Measurements from ENCODE around the gene OPHN1.

OPHN1 gene

GRCh38 chrX:68249401-68249831 lies 183.9 kb downstream of the OPHN1 start:
- peak; percentile 33 for DNase-seq (ENCODE audit: low spot score)

GRCh38 chrX:68238568-68238967 lies 194.7 kb downstream of the OPHN1 start:
- no peak for DNase-seq (ENCODE audit: low spot score)

DNA sequence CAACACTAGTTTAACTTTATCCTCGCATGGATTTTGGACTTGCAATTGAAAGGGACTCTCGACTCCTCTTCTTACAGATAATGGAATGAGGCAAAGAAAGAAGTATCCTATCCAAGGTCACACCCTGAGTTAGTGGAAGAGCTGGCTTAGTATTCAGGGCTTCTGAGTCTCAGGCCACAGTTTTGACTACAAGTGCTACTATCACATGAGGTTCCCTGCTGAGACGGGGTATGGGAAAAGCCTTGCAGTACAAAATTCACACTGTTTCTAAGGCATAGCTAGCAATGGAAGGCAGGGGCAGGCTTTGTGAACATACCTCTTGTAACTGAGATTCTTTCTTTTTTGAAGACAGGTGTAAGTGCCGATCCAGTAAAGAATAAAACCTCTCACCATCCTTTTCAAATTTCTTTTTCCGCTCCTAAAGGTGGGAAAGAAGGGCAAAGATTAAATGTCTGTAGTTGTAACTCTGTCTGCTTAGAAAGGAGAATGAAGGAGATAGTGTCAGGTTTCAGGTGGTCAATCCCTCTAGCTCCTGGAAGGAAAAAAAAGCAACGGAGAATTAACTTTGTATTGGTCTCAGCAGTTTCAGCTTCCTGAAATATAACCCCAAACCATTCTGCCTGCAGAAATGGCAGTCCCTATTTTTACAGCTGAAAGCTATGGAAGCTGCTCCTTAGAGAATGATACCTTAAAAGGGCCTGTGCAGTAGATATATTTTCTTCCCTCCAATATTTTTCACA lies 199.0 kb downstream of the OPHN1 start:
- DNase-seq (ENCODE audit: low spot score), result no peak

DNA sequence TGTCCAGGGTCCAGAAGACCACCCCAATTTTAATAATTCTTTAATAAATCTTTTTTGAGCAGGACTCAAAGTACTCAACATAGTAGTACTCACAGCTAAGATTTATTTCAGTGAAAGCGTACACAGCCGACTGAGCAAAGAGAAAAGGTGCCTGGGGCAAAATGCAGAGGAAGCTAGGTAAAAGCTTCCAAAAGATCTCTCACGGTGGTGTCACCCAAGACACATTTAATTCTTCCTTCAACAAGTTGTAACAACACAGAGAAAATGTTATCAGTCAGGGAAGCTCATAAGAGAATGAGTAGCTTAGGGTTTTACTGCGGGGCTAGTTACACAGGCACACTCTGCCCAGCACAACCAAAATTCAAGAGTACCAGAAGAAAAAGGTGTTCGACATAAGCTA lies 201.1 kb downstream of the OPHN1 start:
- DNase-seq (ENCODE audit: low spot score), result peak; percentile 7

- DNase-seq (ENCODE audit: low spot score), result no peak
Observed at GRCh38 chrX:68209008-68209407, 224.3 kb downstream of the OPHN1 start.

- DNase-seq (ENCODE audit: low spot score), result no peak
Observed at GRCh38 chrX:68204521-68205038, 228.7 kb downstream of the OPHN1 start.

DNA sequence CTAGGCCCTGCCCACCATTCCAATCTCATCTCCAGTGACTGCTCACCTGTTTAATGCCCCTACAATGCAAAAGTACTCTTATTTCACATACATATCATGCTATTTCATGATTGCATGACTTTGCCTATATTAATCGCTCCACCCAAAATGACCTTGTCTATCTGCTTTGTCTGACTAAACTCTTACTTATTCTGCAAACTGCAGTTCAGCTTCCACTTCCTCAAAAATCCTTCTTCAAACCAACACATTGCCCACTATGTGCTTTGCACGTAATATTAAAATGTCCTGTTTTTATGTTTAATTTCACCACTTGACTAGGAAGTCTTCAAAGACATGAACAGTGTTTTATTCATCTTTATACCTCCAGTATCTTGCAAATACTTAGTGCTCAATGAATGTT lies 229.6 kb downstream of the OPHN1 start:
- no peak for DNase-seq (ENCODE audit: low spot score)

- no peak for DNase-seq (ENCODE audit: low spot score)
Observed at GRCh38 chrX:68203211-68203610, 230.1 kb downstream of the OPHN1 start.

DNA sequence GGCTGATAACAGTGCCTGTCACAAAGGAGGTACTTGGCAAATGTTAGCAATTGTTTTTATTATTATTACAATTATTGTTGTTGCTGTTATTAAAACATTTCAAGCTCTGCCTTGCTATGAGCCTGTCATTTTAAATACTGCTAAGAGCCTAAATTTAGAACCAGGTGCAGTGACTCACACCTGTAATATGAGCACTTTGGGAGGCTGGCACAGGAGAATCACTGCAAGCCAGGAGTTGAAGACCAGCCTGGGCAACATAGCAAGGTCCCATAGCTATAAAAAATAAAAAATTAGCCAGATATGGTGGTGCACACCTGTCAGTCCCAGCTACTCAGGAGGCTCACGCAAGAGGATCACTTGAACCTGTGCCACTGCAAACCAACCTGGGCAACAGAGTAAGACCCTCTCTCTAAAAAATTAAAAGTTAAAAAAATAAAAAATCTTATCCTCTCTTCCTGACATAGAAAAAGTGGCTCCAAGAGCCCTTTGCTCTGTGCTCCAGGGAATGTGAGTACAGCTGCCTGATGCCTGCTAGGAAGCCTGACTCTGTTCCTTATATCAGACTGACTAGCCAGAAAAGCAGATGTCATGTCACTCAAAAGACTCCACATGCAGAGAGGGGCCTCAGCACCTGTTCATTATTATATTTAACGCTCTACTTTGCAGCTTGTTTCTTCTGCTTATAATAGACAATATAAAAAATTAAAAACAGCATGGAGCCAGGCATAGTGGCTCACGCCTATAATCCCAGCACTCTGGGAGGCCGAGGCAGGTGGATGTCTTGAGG lies 234.0 kb downstream of the OPHN1 start:
- DNase-seq (ENCODE audit: low spot score), result no peak

DNA sequence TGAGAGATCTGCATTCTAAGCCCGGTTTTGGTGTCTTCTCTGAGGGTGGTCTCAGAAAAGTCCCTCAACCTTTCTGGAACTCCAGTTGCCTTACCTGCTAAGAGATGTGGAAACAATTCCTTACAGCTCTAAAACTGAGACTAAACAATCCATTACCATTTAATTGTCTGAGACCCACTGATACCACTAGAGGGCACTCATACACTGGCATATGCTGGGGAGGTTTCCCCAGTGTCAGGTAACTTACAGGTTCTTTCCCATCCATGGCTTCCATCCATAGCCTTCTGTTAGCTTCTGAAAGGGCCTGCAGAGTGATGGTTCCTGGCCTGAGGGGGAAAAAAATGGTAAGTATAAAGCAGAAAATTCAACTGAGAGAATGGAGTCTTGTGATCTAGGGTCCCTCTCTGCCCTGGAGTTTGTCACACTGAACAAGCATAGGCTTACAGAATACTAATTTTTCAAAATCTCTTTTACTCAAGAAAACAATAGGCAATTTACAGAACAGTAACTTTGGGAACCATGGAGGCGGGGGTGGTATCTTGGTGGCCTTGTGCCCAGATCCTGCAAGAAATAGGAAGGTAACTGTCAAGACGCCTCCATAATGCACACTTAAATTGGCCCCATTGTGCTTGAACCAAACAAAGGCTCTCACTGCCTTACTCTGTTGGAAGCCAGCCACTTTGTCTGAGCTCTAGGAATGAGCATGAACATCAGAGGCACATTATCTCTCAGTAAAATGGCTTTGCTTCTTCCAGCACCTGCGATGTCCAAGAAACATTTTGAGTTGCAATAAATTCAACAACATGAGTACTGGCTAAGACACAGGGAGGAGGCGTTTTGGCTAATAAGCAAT lies 236.1 kb downstream of the OPHN1 start:
- DNase-seq (ENCODE audit: low spot score), result peak; percentile 60

- peak; percentile 10 for DNase-seq (ENCODE audit: low spot score)
Observed at GRCh38 chrX:68195561-68195960, 237.7 kb downstream of the OPHN1 start.

GRCh38 chrX:68193786-68194185 lies 239.5 kb downstream of the OPHN1 start:
- DNase-seq (ENCODE audit: low spot score), result no peak

- DNase-seq (ENCODE audit: low spot score), result no peak
Observed at GRCh38 chrX:68193234-68193633, 240.1 kb downstream of the OPHN1 start.

DNA sequence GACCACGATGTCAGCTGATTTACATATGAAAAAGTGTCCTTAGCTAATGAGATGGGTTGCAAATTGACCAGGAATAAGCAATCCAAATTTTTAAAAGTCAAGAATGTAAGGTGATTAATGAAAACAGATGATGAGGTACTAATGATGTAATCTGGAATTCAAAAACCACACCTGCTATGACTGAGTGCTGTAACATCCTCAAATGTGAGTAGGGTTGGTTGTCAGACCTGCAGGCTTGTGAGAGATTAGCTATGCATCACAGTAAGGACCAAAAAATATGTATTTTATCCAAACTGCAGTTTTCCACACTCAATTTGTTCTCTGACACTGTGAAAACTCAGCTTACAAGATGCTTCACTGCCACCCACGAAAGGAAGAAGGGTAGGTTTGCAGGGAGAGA lies 242.5 kb downstream of the OPHN1 start:
- no peak for DNase-seq (ENCODE audit: low spot score)

DNA sequence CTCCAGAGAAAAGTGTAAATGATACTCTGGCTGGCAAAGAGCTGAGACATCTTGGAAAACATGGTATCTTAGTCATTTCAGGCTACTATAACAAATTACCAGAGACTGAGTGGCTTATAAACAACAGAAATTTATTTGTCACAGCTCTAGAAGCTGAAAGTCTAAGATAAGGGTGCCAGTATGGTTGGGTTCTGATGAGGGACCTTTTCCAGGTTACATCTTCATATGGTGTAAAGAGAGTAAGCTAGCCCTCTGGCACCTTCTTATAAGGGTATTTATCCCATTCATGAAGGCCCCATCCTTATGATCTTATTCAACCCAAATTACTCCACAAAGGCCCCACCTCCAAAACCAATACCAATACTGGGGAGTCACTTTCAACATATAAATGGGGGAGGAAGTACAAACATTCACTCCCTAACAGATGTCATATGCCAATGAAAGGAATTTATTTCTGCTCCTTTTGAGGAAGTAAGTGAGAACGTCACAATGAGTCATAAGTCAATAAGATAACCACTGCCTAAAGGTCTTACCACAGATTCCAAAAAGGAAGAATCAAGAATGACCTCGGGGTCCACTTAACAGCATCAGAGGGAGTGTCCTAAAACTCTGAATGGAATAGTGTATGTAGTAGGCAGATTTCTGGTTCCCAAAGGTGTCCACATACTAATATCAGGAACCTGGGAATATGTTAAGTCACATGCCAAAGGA lies 246.6 kb downstream of the OPHN1 start:
- DNase-seq (ENCODE audit: low spot score), result no peak

- no peak for DNase-seq (ENCODE audit: low spot score)
Observed at GRCh38 chrX:68185161-68185560, 248.1 kb downstream of the OPHN1 start.

- peak; percentile 17 for DNase-seq (ENCODE audit: low spot score)
Observed at GRCh38 chrX:68183612-68184214, 249.6 kb downstream of the OPHN1 start.

DNA sequence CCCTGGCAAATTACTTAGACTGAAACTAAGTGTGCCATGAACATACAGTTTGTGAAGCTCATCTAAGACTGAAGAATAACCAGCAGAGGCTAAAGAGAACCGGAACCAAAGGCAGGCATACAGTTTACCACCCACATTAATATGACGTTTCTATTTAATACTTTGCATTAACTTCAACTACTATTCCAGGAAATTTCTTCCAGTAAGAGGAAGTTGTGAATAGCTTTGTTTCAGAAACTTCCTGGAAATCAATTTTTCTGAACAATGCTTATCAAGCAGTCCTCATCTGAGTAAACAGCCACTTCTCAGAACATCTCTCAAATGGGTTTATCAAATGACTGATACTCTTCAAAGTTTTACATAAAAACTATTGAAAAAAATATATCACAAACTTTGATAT lies 252.7 kb downstream of the OPHN1 start:
- no peak for DNase-seq (ENCODE audit: low spot score)

DNA sequence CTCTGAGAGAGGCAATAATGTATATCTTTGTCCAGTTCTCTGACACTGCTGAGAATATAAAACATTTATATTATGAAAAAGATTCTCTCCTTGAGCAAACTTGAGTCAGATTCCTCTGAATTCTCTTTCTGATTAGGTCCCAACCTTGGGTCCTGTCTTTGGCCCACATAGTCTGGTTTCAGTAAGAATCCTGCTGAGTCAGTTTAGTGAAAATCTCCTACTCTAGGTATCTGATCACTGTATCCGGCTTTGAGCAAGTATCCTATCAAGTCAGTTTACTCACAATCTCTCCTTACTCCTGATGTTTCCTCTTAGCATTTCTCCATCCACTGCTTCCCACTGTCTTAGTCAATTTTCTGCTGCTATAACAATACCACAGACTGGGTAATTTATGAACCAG lies 253.9 kb downstream of the OPHN1 start:
- no peak for DNase-seq (ENCODE audit: low spot score)

GRCh38 chrX:68177542-68177941 lies 255.8 kb downstream of the OPHN1 start:
- DNase-seq (ENCODE audit: low spot score), result no peak

GRCh38 chrX:68175562-68175961 lies 257.7 kb downstream of the OPHN1 start:
- DNase-seq (ENCODE audit: low spot score), result no peak
